KMS-11 (cell line): Measurements from ENCODE around the gene SLC37A1.

Source experiments
- H2AFZ ChIP-seq: fragments of 200-600 bp; sonication (generic); 2 replicates; pipeline ENCODE4 v1.6.1; 2016; ENCODE audit warnings: antibody characterized with exemption, mixed run types, low read depth
- H3K27ac ChIP-seq: fragments of 200-600 bp; sonication (generic); 2 replicates; pipeline ENCODE4 v1.6.1; 2016; ENCODE audit warnings: mild to moderate bottlenecking, mixed run types
- H3K27me3 ChIP-seq: fragments of 200-600 bp; sonication (generic); 2 replicates; pipeline ENCODE4 v1.6.1; 2017; ENCODE audit warnings: mild to moderate bottlenecking, low read depth, mixed run types, moderate library complexity; ENCODE audit not compliant: insufficient read depth
- H3K36me3 ChIP-seq: fragments of 200-600 bp; sonication (generic); 2 replicates; pipeline ENCODE4 v1.6.1; 2017; ENCODE audit warnings: mild to moderate bottlenecking, mixed run types; ENCODE audit not compliant: insufficient read depth
- H3K4me1 ChIP-seq: fragments of 200-600 bp; sonication (generic); 2 replicates; pipeline ENCODE4 v1.6.1; 2016; ENCODE audit warnings: mild to moderate bottlenecking, low read depth, mixed run types; ENCODE audit not compliant: poor library complexity, severe bottlenecking
- H3K4me2 ChIP-seq: fragments of 200-600 bp; sonication (generic); 2 replicates; pipeline ENCODE4 v1.7.0; 2016; ENCODE audit warnings: mild to moderate bottlenecking, mixed run types
- H3K4me3 ChIP-seq: fragments of 200-600 bp; sonication (generic); IDR thresholded peaks from 2 replicates; pipeline ENCODE4 v1.6.1; 2017; ENCODE audit warnings: low read depth, low read length, mixed read lengths; ENCODE audit not compliant: insufficient read depth
- H3K79me2 ChIP-seq: fragments of 200-600 bp; sonication (generic); 2 replicates; pipeline ENCODE4 v1.6.1; 2016; ENCODE audit warnings: low read depth, mixed run types; ENCODE audit not compliant: insufficient read depth
- H3K9ac ChIP-seq: fragments of 200-600 bp; sonication (generic); 2 replicates; pipeline ENCODE4 v1.6.1; 2016; ENCODE audit warnings: mild to moderate bottlenecking, mixed run types
- H4K20me1 ChIP-seq: fragments of 200-600 bp; sonication (generic); 2 replicates; pipeline ENCODE4 v1.6.1; 2016; ENCODE audit warnings: mild to moderate bottlenecking, mixed run types; ENCODE audit not compliant: insufficient read depth
- CTCF ChIP-seq: fragments of 200-600 bp; sonication (generic); conservative IDR thresholded peaks from 2 replicates; pipeline ENCODE4 v1.6.1; 2017; ENCODE audit warnings: low read depth, mild to moderate bottlenecking, antibody characterized with exemption, low read length, moderate library complexity, mixed read lengths

The SLC37A1 gene

GRCh38 chr21:42509244-42509643, 4.4 kb upstream of the SLC37A1 start:
- H3K27me3 ChIP-seq = no peaks in the 10 kb centered on the region; the same call in 1 of the 2 replicates
- H2AFZ ChIP-seq = no peak overlapping the region
- H3K4me3 ChIP-seq = no peak overlapping the region
- TF ChIP-seq CTCF = no peak
- H3K4me2 ChIP-seq = no peak overlapping the region
- H4K20me1 ChIP-seq = no peaks in the 10 kb centered on the region
- no peak overlapping the region for H3K9ac ChIP-seq
- no peaks in the 10 kb centered on the region for H3K79me2 ChIP-seq
- no peaks in the 10 kb centered on the region for H3K36me3 ChIP-seq
- H3K4me1 ChIP-seq = peaks cover 4% of the 10 kb centered on the region
- no peak overlapping the region for H3K27ac ChIP-seq

GRCh38 chr21:42512346-42513034, 1.2 kb upstream of the SLC37A1 start:
- Histone ChIP-seq H3K36me3 (no peaks in the 10 kb centered on the region), H3K27ac (no peak overlapping the region), H3K9ac (no peak overlapping the region), H3K27me3 (no peaks in the 10 kb centered on the region; the same call in 1 of the 2 replicates), H3K79me2 (no peaks in the 10 kb centered on the region), H3K4me1 (peaks cover 17% of the 10 kb centered on the region), H4K20me1 (no peaks in the 10 kb centered on the region), H3K4me2 (no peak overlapping the region), H3K4me3 (no peak overlapping the region), H2AFZ (no peak overlapping the region)
- TF ChIP-seq CTCF = no peak

- H4K20me1 ChIP-seq = no peaks in the 10 kb centered on the region
- peak overlapping the region; percentile 96 for H2AFZ ChIP-seq
- peak overlapping the region; percentile 83 for H3K4me2 ChIP-seq
- no peak overlapping the region for H3K4me3 ChIP-seq
- H3K36me3 ChIP-seq = no peaks in the 10 kb centered on the region
- H3K79me2 ChIP-seq = no peaks in the 10 kb centered on the region
- H3K9ac ChIP-seq = peak overlapping the region; percentile 52
- no peak overlapping the region for H3K27ac ChIP-seq
- no peak for TF ChIP-seq CTCF
- H3K27me3 ChIP-seq = no peaks in the 10 kb centered on the region; the same call in 1 of the 2 replicates
- H3K4me1 ChIP-seq = peaks cover 17% of the 10 kb centered on the region
Measured at GRCh38 chr21:42513985-42514882, 582 bp downstream of the SLC37A1 start.

GRCh38 chr21:42514883-42515228, 1.2 kb downstream of the SLC37A1 start:
- no peak for TF ChIP-seq CTCF
- Histone ChIP-seq H3K79me2 (no peaks in the 10 kb centered on the region), H4K20me1 (no peaks in the 10 kb centered on the region), H3K9ac (peak overlapping the region; percentile 52; the same call in 1 of the 2 replicates), H3K36me3 (no peaks in the 10 kb centered on the region), H2AFZ (peak overlapping the region; percentile 96; the same call in 1 of the 2 replicates), H3K27ac (no peak overlapping the region), H3K4me1 (peaks cover 17% of the 10 kb centered on the region), H3K27me3 (no peaks in the 10 kb centered on the region; the same call in 1 of the 2 replicates), H3K4me2 (peak overlapping the region; percentile 83), H3K4me3 (no peak overlapping the region)
